Urothelium cell line (cell line): Measurements from ENCODE around the gene KSR1.

Experiments
- DNase-seq: peaks from one replicate; pipeline ENCODE4 v3.0.0; 2011; ENCODE audit warnings: low spot score, mixed read lengths
- FAIRE-seq: peaks from 2 replicates; lab custom pipeline; 2011; peaks lifted over from hg19 to GRCh38; lab: Jason Lieb, UNC

KSR1 gene

DNA sequence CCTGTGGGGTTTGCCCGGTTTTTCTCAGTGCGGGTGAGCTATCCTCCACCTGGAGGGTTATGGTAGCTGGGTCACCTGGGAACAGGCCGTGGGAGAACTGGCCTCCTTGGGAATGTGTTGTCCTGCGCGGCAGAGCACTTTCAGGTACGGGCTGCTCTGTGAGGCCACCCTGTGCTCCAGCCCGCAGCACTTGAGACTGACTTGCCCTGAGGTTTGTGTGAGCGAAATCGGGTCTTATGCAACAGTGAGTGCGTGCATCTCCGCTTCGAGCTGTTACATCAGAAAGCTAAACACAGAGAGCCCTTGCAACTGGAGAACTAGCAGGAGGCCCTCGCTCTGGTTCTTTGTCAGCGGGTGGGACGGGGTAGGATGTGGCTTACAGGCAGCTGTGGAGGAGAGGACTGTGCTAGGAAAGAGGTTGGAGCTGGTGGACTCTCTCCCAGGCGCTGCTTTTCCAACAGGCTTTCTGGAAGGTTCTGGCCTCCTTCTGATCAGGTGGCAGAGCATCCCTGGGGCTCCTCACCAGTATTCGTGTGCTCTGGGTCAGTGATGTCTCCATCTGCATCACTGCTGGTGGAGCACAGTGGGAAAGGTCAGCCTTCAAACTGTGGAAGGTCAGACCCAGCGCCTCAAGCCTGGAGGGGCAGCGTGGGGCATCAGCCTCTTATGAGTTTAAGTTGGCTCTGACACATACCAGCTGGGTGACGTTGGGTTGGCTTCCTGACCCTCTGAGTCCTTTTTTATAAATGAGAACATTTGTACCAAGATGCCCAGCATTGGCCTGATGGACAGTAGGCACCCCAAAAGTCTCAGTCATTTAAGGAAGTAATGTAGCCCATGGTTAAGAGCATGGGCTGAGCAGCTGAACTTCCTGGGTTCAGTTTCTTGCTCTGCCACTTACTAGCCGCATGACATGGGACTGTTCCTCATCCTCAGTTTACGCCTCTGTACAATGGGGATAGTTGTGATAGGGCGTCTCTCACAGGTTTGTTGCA is 76.3 kb downstream of the KSR1 start:
- DNase-seq (no peak), FAIRE-seq (no peak)

DNA sequence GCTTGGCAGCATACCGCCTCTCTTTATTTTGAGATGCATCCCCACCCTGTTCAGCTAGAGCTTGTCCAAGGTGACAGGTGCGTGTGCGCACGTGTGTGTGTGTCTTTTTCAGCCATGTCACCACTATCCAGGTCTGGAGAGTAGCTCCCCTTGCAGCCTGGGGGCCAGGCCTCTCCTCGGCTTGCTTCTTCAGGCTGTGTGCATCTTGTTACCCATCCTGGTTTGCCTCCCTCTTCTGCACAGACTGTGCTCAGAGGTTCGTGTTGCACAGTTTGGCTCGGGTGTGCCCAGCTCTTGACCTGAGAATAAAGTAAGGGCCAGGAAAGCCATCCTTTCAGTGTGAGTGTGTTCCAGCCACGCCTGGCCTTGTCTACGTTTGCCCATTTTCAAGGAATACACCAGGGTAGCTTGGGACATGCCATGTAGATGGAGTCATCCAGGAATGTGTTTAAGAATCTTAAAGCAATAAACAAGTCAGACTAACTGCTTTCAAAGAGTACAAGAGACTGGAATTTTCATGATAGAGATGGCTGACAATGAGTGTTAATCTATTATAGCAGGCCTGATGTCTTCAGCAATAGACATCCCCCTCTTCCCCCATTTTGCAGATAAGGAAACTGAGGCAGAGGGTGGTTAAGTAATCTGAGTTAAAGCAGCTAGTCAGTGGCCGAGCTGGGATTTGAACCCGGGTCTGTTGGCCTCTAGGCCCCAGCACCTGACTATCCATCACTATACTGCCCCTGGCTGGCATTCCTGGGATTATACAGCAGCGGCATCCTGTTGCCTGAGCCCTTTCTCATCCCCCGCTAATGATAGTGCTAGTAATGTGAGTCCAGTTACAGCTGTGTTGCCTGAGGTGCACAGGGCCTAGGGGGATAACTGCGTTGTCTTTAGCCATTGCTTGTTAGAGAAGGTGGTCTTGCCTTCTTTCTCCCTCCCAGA is 77.9 kb downstream of the KSR1 start:
- FAIRE-seq, result peak; percentile 56

DNA sequence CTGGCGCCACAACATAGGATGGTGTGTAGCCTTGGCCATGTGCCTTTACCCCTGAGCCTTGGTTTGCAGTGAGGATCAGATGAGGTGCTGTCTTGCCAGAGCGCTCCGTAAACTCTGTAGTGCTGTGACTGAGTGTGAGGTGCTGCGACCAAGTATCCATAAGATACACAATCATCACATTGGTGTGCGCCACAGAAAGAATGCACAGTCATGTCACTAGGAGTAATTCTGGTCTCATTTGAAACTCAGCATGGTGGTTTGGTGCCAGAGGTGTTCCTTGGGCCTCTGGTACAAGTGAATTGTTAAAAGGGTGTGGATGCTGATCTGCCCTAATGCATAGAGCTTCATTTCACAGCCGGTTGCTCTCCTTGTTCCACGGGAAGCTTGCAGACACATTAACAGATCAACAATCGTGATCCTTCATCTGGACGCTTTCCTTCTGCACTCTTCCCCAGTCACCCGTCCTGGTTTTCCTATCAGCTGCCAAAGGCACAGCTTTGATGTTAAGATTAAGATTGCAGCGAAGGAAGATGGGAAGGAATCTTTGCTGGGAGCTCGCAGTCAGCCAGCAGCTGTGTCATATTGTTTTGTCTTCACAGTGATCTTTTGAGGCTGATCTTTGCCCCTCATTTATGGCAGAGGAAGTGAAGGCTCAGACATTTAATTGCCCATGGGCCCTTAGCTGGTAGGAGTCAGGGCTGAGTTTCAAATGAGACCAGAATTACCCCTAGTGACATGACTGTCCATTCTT is 79.1 kb downstream of the KSR1 start:
- FAIRE-seq (no peak), DNase-seq (no peak)

More for the DNA sequence above, 77.9 kb downstream of the KSR1 start:
- peak; percentile 69 for DNase-seq

DNA sequence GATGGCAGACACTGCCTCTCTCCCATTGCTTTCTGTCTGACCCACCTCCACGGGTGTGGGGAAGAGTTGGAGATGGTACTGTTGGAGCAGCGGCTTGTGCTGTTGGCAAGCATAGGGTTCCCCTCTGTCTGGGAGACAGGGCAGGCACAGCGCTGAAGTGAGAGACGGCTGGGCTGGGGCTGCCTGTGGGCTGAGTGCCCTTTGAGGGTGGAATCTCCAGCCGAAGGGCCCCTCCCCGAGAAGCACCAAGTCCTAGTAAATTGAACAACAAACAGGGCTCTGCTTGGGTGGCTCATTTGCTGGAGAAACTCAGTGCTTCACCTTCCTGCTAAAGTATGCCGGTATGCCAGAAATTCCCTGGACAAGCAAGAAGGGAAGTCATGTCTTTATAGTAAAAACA is 79.7 kb downstream of the KSR1 start:
- DNase-seq, result no peak
- FAIRE-seq, result no peak

DNA sequence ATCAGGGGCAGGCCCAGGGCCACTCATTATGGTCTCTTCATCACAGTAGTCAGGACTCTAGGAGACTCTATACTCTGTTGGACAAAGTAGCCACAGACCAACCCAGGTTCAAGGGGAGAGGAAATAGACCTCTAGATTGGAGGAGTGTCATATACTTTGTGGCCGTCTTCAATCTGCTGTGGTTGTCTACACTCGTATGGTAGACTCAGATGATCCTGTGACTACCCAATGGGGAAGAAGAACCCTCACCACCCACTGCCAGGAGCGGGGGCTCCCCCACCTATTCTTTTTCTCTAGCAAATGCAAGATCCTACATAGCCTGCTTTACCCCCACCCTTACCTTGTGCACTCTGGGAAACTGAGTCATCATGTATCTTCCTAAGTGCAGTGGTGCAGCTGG is 80.5 kb downstream of the KSR1 start:
- FAIRE-seq (no peak), DNase-seq (no peak)

DNA sequence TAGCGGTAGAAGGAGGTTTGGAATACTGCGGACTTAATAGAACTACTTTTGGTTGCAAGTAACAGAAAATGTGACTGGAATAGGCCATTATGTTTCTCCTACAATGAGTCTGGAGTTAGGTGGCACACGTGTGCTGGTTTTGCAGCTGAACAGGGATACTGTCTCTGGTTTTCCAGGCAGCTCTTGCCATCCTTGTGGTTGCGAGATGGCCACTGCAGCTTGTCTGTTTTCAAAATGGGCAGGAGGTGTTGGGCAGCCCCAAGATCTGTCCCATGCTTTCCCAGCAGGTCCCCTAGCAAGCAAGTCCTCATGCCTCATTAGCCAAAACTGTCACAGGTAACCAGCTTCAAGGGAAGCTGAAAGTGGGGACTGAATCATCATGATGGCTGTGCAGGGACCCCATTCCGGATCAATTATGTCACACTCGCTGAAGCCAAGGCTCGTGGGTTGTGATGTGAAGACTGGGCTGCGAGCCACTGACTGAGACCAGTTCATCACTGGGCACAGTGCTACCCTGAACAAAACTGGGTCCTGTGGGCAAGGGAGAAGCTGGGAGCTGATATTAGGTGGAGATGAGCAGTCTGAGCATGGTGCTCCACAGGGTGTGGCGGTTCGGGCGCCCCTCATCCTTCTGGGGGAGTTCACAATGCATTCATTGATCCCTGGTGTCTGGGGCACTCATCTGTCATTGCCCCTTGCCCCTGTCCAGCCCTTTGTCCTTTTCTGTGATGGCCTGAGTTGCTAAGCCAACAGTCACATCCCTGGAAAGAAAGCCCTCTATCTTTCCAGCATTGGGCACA is 82.1 kb downstream of the KSR1 start:
- no peak for DNase-seq
- FAIRE-seq, result no peak

DNA sequence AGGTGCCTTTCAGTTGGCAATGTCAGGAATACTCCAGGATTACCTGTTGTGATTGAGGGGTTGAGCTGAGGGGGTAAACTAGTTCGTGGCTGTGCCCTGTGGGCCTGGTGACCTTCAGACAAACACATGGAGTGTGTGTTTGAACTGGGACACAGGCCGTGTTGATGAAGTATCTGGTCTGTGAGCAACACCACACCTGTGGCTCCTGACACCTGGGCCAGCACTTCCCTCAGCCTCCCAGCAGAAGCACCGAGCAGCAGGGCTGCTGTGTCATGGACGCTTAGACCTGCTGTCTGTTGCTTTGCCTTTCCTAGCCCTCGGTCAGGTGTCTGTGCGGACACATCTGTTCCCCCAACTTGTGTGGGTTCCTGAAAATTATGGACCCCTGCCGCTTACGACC is 82.9 kb downstream of the KSR1 start:
- no peak for DNase-seq
- FAIRE-seq, result peak; percentile 53

DNA sequence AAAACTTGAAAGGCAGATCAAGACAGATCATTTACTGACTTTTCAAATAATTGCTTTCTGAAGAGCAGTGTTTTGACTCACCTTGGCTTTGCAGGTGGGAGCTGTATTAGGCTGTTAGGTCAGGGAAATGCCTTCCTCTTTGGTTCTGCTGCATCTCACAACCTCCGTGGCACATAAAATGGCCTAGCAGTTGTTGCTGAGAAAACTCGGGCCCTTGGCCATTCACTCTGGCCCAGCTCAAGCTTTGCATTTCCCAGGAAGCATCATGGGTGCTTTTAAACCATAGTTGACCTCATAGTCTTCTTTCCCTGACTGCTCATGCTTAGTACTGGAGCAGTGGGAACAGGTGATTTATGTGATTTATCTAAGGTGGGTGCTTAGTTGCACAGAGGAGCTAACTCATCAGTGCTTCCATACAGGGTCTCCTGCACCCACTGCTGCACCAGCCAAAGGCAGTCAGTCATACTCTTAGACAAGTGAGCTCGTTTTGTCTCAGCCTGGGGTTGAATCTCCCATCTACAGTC is 83.6 kb downstream of the KSR1 start:
- no peak for DNase-seq
- FAIRE-seq, result no peak

DNA sequence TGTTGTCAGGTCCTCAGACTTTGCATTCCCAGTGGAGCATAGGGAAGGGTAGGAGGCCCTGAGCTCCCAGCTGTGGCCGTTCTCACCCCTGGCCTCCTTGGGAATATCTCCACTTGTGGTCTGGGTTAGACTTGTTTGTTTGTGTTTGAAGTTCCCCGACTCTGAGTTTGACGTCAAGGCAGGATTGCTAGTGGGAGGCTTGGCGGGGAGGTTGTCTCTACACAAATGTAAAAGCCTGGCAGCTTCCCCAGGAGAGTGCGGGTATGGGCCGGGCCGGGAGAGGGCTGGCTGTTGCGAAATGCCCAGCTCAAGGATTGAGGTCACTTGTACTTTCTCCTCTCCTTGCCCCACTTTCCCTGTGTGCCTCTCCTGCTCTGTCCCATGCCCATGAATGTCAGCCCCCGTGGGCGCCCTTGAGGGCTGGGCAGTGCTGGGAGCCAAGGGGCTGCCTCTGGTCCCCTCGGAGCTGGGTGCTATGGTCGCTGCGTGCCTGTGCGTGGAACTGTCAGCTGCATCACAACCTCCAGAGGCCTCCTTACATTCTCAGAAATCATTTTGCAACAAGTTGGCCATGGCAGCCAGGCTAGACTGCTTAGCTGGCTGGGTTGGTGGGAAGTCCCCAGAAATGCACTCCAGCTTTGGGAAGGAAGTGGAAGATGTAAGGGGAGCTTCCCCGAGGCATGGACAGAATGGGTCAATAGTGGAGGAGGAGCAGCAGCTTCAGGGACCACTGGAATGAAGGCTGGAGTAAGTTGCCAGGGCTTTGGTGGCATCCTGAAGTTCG is 84.3 kb downstream of the KSR1 start:
- DNase-seq (no peak), FAIRE-seq (no peak)

DNA sequence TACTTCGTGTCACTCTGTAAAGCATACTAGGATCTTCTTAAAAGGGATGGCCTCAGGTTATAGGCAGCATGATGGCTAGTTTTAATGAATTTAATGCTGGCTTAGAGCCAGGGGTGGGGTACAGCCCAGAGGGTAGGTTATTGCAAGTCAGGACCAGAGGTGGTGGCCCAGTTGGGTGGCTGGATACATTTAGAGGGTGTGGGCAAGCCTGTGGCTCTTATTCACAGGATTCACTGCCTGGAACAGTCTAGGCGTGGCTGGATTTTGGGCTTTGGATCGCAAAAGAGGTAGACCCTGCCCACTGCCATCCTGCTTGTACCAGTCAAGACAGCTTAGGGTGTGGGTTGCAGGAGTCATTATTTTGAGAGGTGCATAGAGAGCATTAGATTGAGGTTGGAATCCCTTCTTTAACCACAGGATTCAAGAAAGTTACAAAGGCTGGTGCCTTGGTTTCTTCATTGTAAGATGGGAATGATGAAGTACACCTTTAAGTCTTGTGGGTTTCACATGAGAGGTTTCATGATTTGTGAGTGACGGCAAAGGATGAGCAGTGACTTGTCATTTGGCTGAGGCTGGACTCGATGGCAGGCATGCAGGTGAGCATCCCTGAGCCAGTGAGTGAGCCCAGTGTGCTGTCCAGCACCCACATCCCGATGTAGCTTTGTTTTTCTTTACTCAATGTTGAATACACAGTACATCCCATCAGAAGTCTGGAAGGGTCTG is 85.2 kb downstream of the KSR1 start:
- DNase-seq (no peak), FAIRE-seq (no peak)

DNA sequence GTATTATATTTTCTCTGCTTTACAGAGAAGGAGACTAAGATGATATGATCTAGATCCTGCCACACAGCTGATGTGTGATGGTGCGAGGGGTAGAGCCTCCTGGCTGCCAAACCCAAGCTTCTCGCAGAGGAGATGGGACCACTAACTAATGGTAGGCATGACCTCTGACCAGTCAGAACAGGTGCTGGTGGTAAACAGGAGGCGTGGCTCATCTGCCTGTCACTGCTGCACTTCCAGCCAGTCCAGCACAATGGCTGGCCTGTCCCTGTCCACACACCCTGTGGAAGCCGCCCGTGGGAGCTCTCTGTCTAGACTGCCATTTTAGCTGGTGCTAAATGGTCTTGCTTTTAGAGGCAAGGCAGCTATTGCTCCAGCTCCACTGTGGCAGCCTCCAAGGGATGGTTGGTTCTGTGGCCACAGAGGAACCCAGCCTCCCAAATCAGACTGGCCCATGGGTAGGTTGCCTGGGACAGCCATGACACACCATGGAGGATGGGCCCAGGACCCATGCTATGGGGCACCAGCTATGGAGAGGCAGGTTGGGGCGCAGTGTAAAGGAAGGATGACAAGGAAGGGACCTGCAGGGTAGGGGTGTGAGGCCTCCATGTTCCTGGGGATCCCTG is 86.7 kb downstream of the KSR1 start:
- FAIRE-seq (no peak), DNase-seq (no peak)

DNA sequence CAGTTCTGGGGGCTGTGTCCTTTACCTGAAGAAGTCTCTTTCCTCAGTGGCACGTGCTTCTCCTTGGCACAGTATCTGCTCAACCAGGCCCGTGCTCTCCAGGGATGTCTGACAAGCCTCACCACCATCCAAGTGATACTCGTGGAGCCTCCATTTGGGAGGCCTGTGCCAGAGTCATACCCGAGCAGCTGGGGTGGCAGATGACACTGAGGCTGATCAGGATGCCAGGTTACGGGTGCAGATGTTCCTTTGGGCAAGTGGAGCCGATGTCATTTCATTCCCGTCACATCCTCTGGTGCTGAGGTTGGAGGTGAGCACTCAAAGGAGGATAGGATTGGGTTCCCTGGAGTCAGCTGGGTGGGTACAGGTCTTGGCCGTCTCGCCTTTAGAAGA is 87.2 kb downstream of the KSR1 start:
- no peak for DNase-seq
- FAIRE-seq, result no peak

DNA sequence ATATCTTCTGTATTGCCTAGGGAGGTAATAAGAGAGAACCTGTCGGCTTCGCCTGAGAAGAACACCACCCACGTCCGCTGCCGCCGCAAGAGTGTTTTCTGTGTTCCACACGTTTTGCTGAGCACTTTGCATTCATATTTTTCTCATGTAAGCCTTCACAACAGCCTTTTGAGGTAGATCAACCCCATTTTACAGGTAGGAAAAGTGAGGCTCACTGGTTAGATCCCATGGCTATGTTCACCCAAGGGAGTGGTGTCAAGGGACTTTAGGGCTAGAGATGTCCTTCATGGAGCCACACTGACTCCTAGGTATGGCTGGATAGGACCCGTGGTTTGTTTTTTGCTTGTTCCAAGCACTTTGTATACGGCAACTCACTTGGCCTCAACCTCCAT is 87.7 kb downstream of the KSR1 start:
- no peak for FAIRE-seq
- no peak for DNase-seq

DNA sequence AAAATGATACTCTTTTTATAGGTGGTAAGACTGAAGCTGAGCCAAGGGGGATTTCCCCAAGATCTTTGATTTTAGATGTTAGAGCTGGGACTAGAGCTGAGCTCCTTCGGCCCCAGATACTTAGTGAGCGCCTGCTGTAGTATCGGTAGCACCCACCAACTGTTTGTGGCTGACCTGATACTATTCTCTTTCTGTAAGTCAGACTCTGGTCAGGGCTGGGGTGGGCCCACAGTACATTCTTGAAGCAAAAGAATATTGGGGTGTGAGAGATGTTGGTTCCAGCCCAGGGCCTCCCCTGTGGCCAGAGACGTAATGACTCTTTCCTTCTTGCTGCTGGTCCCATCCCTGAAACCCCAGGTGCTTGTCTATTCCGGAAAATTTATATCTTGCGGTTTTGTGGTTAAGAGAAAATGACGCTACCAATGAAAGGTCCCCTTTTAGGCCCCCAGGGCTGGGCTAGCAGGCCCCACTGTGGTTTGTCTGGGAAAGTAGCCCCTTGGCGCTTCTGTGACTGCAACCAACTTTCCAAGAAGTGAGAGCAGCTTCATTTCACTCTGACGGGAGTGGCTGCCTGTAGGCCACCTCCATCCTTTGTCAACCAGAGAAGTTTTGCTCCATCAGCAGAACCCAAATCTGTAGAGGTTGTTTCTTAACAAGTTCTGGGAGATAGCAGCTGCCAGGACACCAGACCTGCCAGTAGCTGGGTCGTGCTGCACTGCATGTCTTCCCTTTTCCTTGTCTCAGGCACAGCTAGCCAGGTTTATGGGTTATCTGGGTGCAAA is 88.3 kb downstream of the KSR1 start:
- peak; percentile 85 for DNase-seq
- no peak for FAIRE-seq

DNA sequence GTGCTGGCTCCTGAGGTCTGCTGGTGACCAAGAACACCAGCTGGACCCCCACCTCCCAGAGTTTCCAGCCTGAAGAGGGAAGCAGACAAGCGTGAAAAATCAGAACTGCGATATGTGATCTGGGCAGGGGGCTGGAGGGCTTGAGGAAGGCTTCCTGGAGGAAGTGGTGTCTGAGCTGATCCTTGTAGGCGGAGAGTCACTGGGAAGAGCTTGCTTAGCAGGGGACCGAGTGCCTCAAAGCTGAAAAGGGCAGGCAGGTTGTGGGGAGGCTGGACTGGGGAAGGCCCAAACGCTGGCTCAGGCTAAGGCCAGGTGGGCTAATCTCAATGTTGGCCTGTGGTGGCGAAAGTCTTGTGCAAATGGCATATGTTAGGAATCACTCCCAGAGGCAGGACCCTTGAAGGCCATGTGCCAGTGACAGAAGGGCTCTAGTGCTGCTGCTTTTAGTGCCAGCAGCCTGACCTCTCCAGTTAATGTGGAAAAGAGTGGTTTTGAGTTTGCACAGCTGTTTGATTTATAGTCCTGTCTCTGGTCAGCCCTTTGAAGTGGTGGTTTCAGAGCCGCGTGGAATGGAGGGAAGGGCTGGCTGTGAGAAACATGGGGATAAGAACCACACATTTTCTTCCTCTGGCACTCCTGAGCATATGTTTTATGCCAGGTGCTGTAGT is 89.4 kb downstream of the KSR1 start:
- DNase-seq (peak; percentile 69), FAIRE-seq (no peak)

DNA sequence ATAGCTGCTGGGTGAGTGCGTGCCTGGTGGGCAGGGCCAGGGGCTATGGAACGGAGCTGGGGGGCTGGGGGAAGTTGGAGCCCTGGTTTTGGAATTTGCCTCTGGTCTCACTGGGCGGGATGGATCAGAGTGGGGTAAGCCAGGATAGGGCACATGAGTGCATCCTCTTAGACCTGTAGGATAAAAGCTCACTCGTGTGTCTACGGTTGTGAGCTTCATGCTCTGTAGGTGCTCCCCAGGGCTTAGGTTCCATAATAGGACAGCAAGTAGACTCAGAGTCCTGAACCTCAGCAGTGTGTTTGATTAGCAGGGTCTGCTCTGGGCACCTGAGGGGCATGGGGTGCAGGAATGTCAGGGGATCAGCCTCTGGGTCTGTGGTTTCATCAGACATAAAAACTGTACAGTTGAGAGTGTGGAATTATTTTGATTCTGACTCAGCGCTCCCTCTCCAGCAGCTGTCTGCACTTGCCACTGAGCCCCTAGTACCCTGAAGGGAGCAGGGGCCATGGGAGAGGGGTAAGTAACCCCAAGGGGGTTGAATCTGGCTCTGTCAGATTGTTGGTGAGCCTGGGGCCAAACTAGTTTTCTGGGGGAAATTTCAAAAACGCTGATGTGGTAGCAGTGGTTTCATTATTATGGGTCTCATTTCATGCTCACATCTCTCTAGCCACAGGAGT is 90.5 kb downstream of the KSR1 start:
- FAIRE-seq, result no peak

More for the DNA sequence above, 90.5 kb downstream of the KSR1 start:
- no peak for DNase-seq
